SK-N-SH treated with all-trans-retinoic acid at 6 μM for 48 hours (cell line): ENCODE results near the gene NADK.

Experiments used
- CREB5 ChIP-seq: fragments of 250-450 bp; sonication (Bioruptor Pico); IDR thresholded peaks from 2 replicates; pipeline ENCODE4 v1.5.1; 2020; ENCODE audit warnings: low read depth, mild to moderate bottlenecking, moderate library complexity
- CSDC2 ChIP-seq: fragments of 250-450 bp; sonication (Bioruptor Pico); IDR thresholded peaks from 2 replicates; pipeline ENCODE4 v1.5.0; 2020; ENCODE audit warnings: mild to moderate bottlenecking, moderate library complexity
- CSRNP3 ChIP-seq: fragments of 250-450 bp; sonication (Bioruptor Pico); IDR thresholded peaks from 2 replicates; pipeline ENCODE4 v1.5.1; 2021; ENCODE audit warnings: mild to moderate bottlenecking, moderate library complexity
- ESRRG ChIP-seq: fragments of 250-450 bp; sonication (Bioruptor Pico); IDR thresholded peaks from 2 replicates; pipeline ENCODE4 v1.6.1; 2021; ENCODE audit warnings: mild to moderate bottlenecking
- POU6F1 ChIP-seq: fragments of 250-450 bp; sonication (Bioruptor Pico); IDR thresholded peaks from 2 replicates; pipeline ENCODE4 v1.8.0; 2021; ENCODE audit warnings: low read depth, mild to moderate bottlenecking, moderate library complexity, borderline replicate concordance
- PPARA ChIP-seq: fragments of 250-450 bp; sonication (Bioruptor Pico); IDR thresholded peaks from 2 replicates; pipeline ENCODE4 v1.5.0; 2020; ENCODE audit warnings: mild to moderate bottlenecking, borderline replicate concordance
- RARB ChIP-seq: fragments of 250-450 bp; sonication (Bioruptor Pico); IDR thresholded peaks from 2 replicates; pipeline ENCODE4 v1.8.0; 2021; ENCODE audit warnings: mild to moderate bottlenecking, moderate library complexity
- ZC3H10 ChIP-seq: fragments of 250-450 bp; sonication (Bioruptor Pico); IDR thresholded peaks from 2 replicates; pipeline ENCODE4 v1.5.1; 2021; ENCODE audit warnings: mild to moderate bottlenecking, moderate library complexity
- ZFP30 ChIP-seq: fragments of 450-650 bp; formaldehyde crosslinking; IDR thresholded peaks from 2 replicates; pipeline ENCODE4 v1.5.0; 2022; ENCODE audit warnings: mild to moderate bottlenecking, moderate library complexity
- ZNF565 ChIP-seq: fragments of 450-650 bp; formaldehyde crosslinking; conservative IDR thresholded peaks from 2 replicates; pipeline ENCODE4 v1.5.0; 2020; ENCODE audit warnings: low read depth, mild to moderate bottlenecking, moderate library complexity
- ZNF70 ChIP-seq: fragments of 450-650 bp; formaldehyde crosslinking; IDR thresholded peaks from 2 replicates; pipeline ENCODE4 v1.5.0; 2020; ENCODE audit warnings: mild to moderate bottlenecking, moderate library complexity
- TF ChIP-seq, protein P1 (sequence below): fragments of 250-450 bp; sonication (Bioruptor Pico); IDR thresholded peaks from 2 replicates; pipeline ENCODE4 v1.8.0; 2020; ENCODE audit warnings: mild to moderate bottlenecking, moderate library complexity, borderline replicate concordance

- no peak for TF ChIP-seq RARB (CRISPR knock-in tag)
- TF ChIP-seq, protein P1, sequence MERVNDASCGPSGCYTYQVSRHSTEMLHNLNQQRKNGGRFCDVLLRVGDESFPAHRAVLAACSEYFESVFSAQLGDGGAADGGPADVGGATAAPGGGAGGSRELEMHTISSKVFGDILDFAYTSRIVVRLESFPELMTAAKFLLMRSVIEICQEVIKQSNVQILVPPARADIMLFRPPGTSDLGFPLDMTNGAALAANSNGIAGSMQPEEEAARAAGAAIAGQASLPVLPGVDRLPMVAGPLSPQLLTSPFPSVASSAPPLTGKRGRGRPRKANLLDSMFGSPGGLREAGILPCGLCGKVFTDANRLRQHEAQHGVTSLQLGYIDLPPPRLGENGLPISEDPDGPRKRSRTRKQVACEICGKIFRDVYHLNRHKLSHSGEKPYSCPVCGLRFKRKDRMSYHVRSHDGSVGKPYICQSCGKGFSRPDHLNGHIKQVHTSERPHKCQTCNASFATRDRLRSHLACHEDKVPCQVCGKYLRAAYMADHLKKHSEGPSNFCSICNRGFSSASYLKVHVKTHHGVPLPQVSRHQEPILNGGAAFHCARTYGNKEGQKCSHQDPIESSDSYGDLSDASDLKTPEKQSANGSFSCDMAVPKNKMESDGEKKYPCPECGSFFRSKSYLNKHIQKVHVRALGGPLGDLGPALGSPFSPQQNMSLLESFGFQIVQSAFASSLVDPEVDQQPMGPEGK (CRISPR knock-in tag): no peak
- no peak for TF ChIP-seq ZFP30 (CRISPR knock-in tag)
- no peak for TF ChIP-seq PPARA (CRISPR knock-in tag)
- no peak for TF ChIP-seq CSRNP3 (CRISPR knock-in tag)
- TF ChIP-seq ZNF565 (CRISPR knock-in tag): no peak
- no peak for TF ChIP-seq POU6F1 (CRISPR knock-in tag)
- no peak for TF ChIP-seq ZNF70
- TF ChIP-seq ESRRG (CRISPR knock-in tag): no peak
- no peak for TF ChIP-seq CREB5 (CRISPR knock-in tag)
- TF ChIP-seq ZC3H10 (CRISPR knock-in tag): no peak
- TF ChIP-seq CSDC2: no peak
Observed at GRCh38 chr1:1780598-1781525, 2.6 kb upstream of the NADK start.
